ENCODE results near the gene MADD.
A peak's percentile ranks its signal among the peaks of the same experiment; 100 is the strongest.

The MADD gene

GRCh38 chr11:47242596-47243192 is 27.2 kb upstream of the MADD start:
- TF ChIP-seq CTCF (IDR thresholded peaks at IDR 0.05; ENCODE audit: insufficient read depth, low read depth, low read length, missing control alignments): no peak
- no peak for DNase-seq (ENCODE audit: low read depth)

GRCh38 chr11:47243454-47243853 is 26.5 kb upstream of the MADD start:
- TF ChIP-seq CTCF (IDR thresholded peaks at IDR 0.05; ENCODE audit: insufficient read depth, low read depth, low read length, missing control alignments): no peak
- no peak overlapping the region for H3K4me3 ChIP-seq (ENCODE audit: low read depth, low read length)
- no peak for DNase-seq (ENCODE audit: low read depth)

More at GRCh38 chr11:47242596-47243192, 27.2 kb upstream of the MADD start:
- no peak overlapping the region for H3K4me3 ChIP-seq (ENCODE audit: low read depth, low read length)

GRCh38 chr11:47244448-47245350 is 25.2 kb upstream of the MADD start:
- DNase-seq (ENCODE audit: low read depth): no peak
- H3K4me3 ChIP-seq (ENCODE audit: low read depth, low read length): no peak overlapping the region
- no peak for TF ChIP-seq CTCF (IDR thresholded peaks at IDR 0.05; ENCODE audit: insufficient read depth, low read depth, low read length, missing control alignments)

- no peak for TF ChIP-seq CTCF (IDR thresholded peaks at IDR 0.05; ENCODE audit: insufficient read depth, low read depth, low read length, missing control alignments)
- no peak overlapping the region for H3K4me3 ChIP-seq (ENCODE audit: low read depth, low read length)
- no peak for DNase-seq (ENCODE audit: low read depth)
Measured at GRCh38 chr11:47245611-47246357, 24.1 kb upstream of the MADD start.

- DNase-seq (ENCODE audit: low read depth): no peak
- H3K4me3 ChIP-seq (ENCODE audit: low read depth, low read length): peak overlapping the region; percentile 67; the same call in 1 of the 2 replicates
- no peak for TF ChIP-seq CTCF (IDR thresholded peaks at IDR 0.05; ENCODE audit: insufficient read depth, low read depth, low read length, missing control alignments)
Measured at GRCh38 chr11:47247502-47247901, 22.4 kb upstream of the MADD start.

GRCh38 chr11:47248304-47248663 is 21.6 kb upstream of the MADD start:
- peak overlapping the region; percentile 67 for H3K4me3 ChIP-seq (ENCODE audit: low read depth, low read length)
- DNase-seq (ENCODE audit: low read depth): peak; percentile 49
- TF ChIP-seq CTCF (IDR thresholded peaks at IDR 0.05; ENCODE audit: insufficient read depth, low read depth, low read length, missing control alignments): no peak
